Sigmoid colon (tissue), 7 donors: ENCODE measurements around the gene EIF3F. TPM values are rescaled to one million over a fixed set of nuclear protein-coding genes. Genes with fewer than 3 reads are reported as not detected.

Experiments used
- DNase-seq: peaks from one replicate; pipeline ENCODE4 v3.0.0-alpha.2; 2019
- H3K27ac ChIP-seq, 4 donors: fragments of 200-600 bp; sonication (generic); one replicate each; pipeline ENCODE4 v1.5.1; 2016 to 2019; ENCODE audit warnings: mild to moderate bottlenecking in 1 of 4
- H3K27me3 ChIP-seq, 3 donors: fragments of 200-600 bp; sonication (generic); one replicate each; pipeline ENCODE4 v1.5.1; 2019; ENCODE audit warnings: mild to moderate bottlenecking in 1 of 3
- H3K36me3 ChIP-seq, 4 donors: fragments of 200-600 bp; sonication (generic); one replicate each; pipeline ENCODE4 v1.5.1; 2016 to 2019
- H3K4me1 ChIP-seq, 4 donors: fragments of 200-600 bp; sonication (generic); one replicate each; pipeline ENCODE4 v1.5.1; 2017 to 2019
- H3K4me3 ChIP-seq, 4 donors: fragments of 200-600 bp; sonication (generic); one replicate each; pipeline ENCODE4 v1.5.1; 2017 to 2019; ENCODE audit warnings: mild to moderate bottlenecking in 2 of 4, moderate library complexity in 1 of 4
- H3K9me3 ChIP-seq, 4 donors: fragments of 200-600 bp in 3 of 4; sonication (generic) in 3 of 4; one replicate each; pipeline versions ENCODE4 v1.5.1 to v1.6.1; 2013 to 2019
- CTCF ChIP-seq, 4 experiments: fragments of 450-650 bp in 3 of 4; fragments of 200-600 bp in 1 of 4; IDR thresholded peaks; one replicate each; pipeline ENCODE4 v1.5.1; 2016 to 2019; ENCODE audit warnings: antibody characterized with exemption in 4 of 4, mild to moderate bottlenecking in 3 of 4, moderate library complexity in 2 of 4
- EP300 ChIP-seq, 4 donors: sonication (generic); formaldehyde crosslinking; IDR thresholded peaks; one replicate each; pipeline ENCODE4 v1.6.1; 2017; ENCODE audit warnings: antibody characterized with exemption in 4 of 4
- POLR2A ChIP-seq, 2 donors: fragments of 450-650 bp; IDR thresholded peaks; one replicate each; pipeline ENCODE4 v1.6.1; 2016; ENCODE audit warnings: antibody characterized with exemption in 2 of 2, mild to moderate bottlenecking in 2 of 2, moderate library complexity in 2 of 2
- POLR2AphosphoS5 ChIP-seq, 4 donors: sonication (generic); formaldehyde crosslinking; IDR thresholded peaks; one replicate each; pipeline ENCODE4 v1.6.1; 2017; ENCODE audit warnings: antibody characterized with exemption in 4 of 4
- WGBS, 2 donors: extraction: QIAGEN DNeasy Blood & Tissue Kit; methylation state at CpG; one replicate each; pipeline ENCODE4 v1.1.7; 2013; 5-methylcytosine and 5-hydroxymethylcytosine counted together
- intact Hi-C: fragments of 100-400 bp; cut with DNase I; formaldehyde crosslinking; loops from one replicate; pipeline ENCODE4 v1.15.1; 2023
- polyA plus RNA-seq, 3 donors: library from polyadenylated mRNA; stranded (reverse); fragments of 200-250 nt; gene quantifications; one replicate each; pipeline ENCODE4 v1.2.3, GENCODE V29; 2013
- total RNA-seq, 4 donors: library from RNA; depleted of rRNA; stranded (reverse); fragments of >200 nt; gene quantifications; one replicate each; pipeline ENCODE4 v1.1.0, GENCODE V29; 2016
- donor health status: healthy with polysubstance abuse.
- donor health status: Bipolar disorder and iron deficiency.
- donor health status: healthy.

Gene EIF3F
- total and polyA plus RNA-seq, 7 donors, result 192 to 540 (median 233) TPM

GRCh38 chr11:7949934-7950333 is 37.2 kb upstream of the EIF3F start:
- Histone ChIP-seq H3K27me3 (no peaks in the 10 kb centered on the region), H3K27ac (no peak overlapping the region), H3K4me1 (no peaks in the 10 kb centered on the region), H3K36me3 (no peaks in the 10 kb centered on the region), H3K4me3 (no peak overlapping the region), H3K9me3 (no peaks in the 10 kb centered on the region)
- intact Hi-C loops, result no loop called here
- DNase-seq, result no peak
- 85 to 90% methylated on average over 1 of the region's 1 CpG for WGBS, 2 donors
- TF ChIP-seq CTCF (IDR thresholded peaks at IDR 0.05) (no peak), POLR2AphosphoS5 (IDR thresholded peaks at IDR 0.05) (no peak), EP300 (IDR thresholded peaks at IDR 0.05) (no peak), POLR2A (IDR thresholded peaks at IDR 0.05) (no peak)

GRCh38 chr11:7955191-7955590 is 31.9 kb upstream of the EIF3F start:
- Histone ChIP-seq H3K36me3 (no peaks in the 10 kb centered on the region), H3K27ac (no peak overlapping the region), H3K9me3 (peaks cover 0 to 2% (median 0%) of the 10 kb centered on the region in 4 donors), H3K4me1 (no peaks in the 10 kb centered on the region), H3K4me3 (no peak overlapping the region), H3K27me3 (no peaks in the 10 kb centered on the region)
- DNase-seq, result no peak
- intact Hi-C loops, result no loop called here
- 56 to 73% methylated on average over 1 of the region's 1 CpG for WGBS, 2 donors
- TF ChIP-seq POLR2AphosphoS5 (IDR thresholded peaks at IDR 0.05), result no peak
- TF ChIP-seq POLR2A (IDR thresholded peaks at IDR 0.05), result no peak
- no peak for TF ChIP-seq CTCF (IDR thresholded peaks at IDR 0.05)
- no peak for TF ChIP-seq EP300 (IDR thresholded peaks at IDR 0.05)

- no peaks in the 10 kb centered on the region for H3K9me3 ChIP-seq
- no peaks in the 10 kb centered on the region for H3K4me1 ChIP-seq
- no peaks in the 10 kb centered on the region for H3K36me3 ChIP-seq
- 36 to 60% methylated on average over 3 of the region's 3 CpGs for WGBS, 2 donors
- no peak for DNase-seq
- no peaks in the 10 kb centered on the region for H3K27me3 ChIP-seq
- no peak overlapping the region for H3K4me3 ChIP-seq
- no peak overlapping the region for H3K27ac ChIP-seq
- intact Hi-C loops, result no loop called here
- TF ChIP-seq POLR2A (IDR thresholded peaks at IDR 0.05) (no peak), POLR2AphosphoS5 (IDR thresholded peaks at IDR 0.05) (no peak), EP300 (IDR thresholded peaks at IDR 0.05) (no peak), CTCF (IDR thresholded peaks at IDR 0.05) (no peak)
These were observed 22.9 kb upstream of the EIF3F start for GRCh38 chr11:7964261-7964660.

GRCh38 chr11:7964873-7965272 is 22.3 kb upstream of the EIF3F start:
- TF ChIP-seq POLR2A (IDR thresholded peaks at IDR 0.05), result no peak
- Histone ChIP-seq H3K9me3 (no peaks in the 10 kb centered on the region), H3K27ac (no peak overlapping the region), H3K4me1 (no peaks in the 10 kb centered on the region), H3K27me3 (no peaks in the 10 kb centered on the region), H3K36me3 (no peaks in the 10 kb centered on the region), H3K4me3 (no peak overlapping the region)
- DNase-seq, result no peak
- intact Hi-C loops, result no loop called here

GRCh38 chr11:7965386-7965785 is 21.8 kb upstream of the EIF3F start, which contains the start of gene NLRP10:
NLRP10 (minus strand) TSS chr11:7965447; CDS start chr11:7963495, 1,952 bp downstream.
- Histone ChIP-seq H3K9me3 (no peaks in the 10 kb centered on the region), H3K36me3 (no peaks in the 10 kb centered on the region), H3K4me3 (no peak within 1 kb of the TSS), H3K4me1 (no peaks in the 10 kb centered on the region), H3K27ac (no peak within 1 kb of the TSS), H3K27me3 (no peaks in the 10 kb centered on the region)
- 86 to 88% methylated on average over 1 of the region's 1 CpG for WGBS, 2 donors
- intact Hi-C loops, result no loop called here
- TF ChIP-seq POLR2AphosphoS5 (IDR thresholded peaks at IDR 0.05) (no peak), POLR2A (IDR thresholded peaks at IDR 0.05) (no peak), EP300 (IDR thresholded peaks at IDR 0.05) (no peak), CTCF (IDR thresholded peaks at IDR 0.05) (no peak)
- DNase-seq, result no peak
